Fibroblast of villous mesenchyme (primary cell): ENCODE results near the gene CST8. TPM values are rescaled to one million over a fixed set of nuclear protein-coding genes. Genes with fewer than 3 reads are reported as not detected.
"Not testable (repeated sequence)": the region's sequence is repeated elsewhere in the genome, so short reads cannot be mapped to it uniquely, and the experiment has no call there.

Experiments used
- DNase-seq: peaks from one replicate; pipeline ENCODE4 v3.0.0-alpha.2; 2010; ENCODE audit warnings: low read depth
- H3K4me3 ChIP-seq: 2 replicates; pipeline ENCODE4 v1.5.1; 2011; ENCODE audit warnings: low read depth, mild to moderate bottlenecking, low read length
- CTCF ChIP-seq: IDR thresholded peaks from 2 replicates; pipeline ENCODE4 v1.5.1; 2012; ENCODE audit warnings: low read depth, mild to moderate bottlenecking, low read length; ENCODE audit not compliant: insufficient read depth
- total RNA-seq: library from RNA; depleted of rRNA; stranded (reverse); fragments of >200 nt; gene quantifications from 2 replicates; pipeline ENCODE4 v1.2.3, GENCODE V29; 2012

Gene CST8
- total RNA-seq, 1 donor: not detected

GRCh38 chr20:23455639-23456038 lies 35.3 kb upstream of the CST8 start:
- H3K4me3 ChIP-seq: no peak overlapping the region
- no peak for DNase-seq
- TF ChIP-seq CTCF: no peak

DNA sequence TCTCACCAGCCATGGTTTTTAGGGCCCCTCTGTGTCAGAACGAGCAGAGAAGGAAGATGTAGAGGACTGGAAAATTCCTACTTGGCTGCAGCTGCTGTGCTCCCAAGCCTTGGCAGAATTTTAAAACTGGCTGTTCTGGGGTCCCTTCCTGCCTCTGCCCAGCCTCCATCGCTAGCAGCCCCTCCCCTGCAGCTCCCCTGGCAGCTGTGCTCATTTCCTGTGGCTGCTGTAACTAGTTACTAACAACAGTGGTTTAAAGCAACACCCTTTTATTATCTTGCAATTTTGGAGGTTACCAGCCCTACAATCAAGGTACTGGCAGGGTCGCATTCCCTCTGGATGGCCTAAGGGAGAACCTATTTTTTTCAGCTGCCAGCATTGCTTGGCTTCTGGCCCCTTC lies 34.5 kb upstream of the CST8 start:
- no peak for TF ChIP-seq CTCF
- no peak overlapping the region for H3K4me3 ChIP-seq
- no peak for DNase-seq

GRCh38 chr20:23456873-23457272 lies 34.0 kb upstream of the CST8 start:
- no peak for TF ChIP-seq CTCF
- no peak for DNase-seq
- no peak overlapping the region for H3K4me3 ChIP-seq

DNA sequence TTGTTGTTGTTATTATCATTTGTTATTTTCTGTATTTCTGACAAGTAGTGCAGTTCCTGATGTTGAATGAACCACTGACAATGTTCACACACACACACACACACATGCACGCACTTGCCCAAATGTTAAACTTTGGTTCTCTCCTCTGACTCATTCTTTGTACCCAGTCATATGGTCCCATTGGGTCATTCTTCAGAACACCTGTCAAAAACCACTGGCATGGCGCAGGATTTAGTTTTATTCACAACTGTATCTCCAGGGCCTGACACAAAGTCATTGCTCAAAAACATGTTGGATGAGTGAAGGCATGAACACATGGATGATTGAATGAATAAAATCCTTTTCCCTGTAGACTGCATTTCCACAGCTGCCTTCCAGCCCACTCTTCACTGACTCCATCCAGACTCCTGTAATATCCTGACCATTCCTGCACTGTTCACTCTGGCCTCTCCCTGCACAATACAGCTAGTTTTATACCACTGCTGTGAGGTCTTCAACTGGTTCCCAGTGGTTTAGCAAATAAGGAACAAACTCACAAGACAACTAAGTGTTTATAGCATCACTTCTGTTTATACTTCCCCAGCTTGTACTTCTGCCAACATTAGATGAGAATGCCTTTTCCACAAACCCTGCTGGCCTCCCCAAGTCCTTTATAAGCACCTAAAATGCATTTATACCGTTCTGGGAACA lies 31.3 kb upstream of the CST8 start:
- no peak for TF ChIP-seq CTCF
- H3K4me3 ChIP-seq: no peak overlapping the region
- DNase-seq: no peak

DNA sequence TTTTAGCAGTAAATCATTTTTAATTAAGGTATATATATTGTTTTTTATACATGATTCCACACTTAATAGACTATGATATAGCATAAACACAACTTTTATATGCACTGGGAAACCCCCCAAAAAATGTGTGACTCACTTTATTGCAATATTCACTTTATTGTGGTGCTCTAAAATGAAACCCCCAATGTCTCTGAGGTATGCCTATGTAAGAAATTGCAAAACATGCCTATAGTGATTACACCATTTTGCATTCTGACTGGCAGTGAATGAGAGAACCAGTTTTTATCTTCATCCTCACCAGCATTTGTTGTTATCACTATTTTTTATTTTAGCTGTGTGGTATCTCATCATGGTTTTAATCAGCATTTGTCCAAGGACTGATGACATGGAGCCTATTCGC lies 29.7 kb upstream of the CST8 start:
- no peak overlapping the region for H3K4me3 ChIP-seq
- no peak for TF ChIP-seq CTCF
- no peak for DNase-seq

DNA sequence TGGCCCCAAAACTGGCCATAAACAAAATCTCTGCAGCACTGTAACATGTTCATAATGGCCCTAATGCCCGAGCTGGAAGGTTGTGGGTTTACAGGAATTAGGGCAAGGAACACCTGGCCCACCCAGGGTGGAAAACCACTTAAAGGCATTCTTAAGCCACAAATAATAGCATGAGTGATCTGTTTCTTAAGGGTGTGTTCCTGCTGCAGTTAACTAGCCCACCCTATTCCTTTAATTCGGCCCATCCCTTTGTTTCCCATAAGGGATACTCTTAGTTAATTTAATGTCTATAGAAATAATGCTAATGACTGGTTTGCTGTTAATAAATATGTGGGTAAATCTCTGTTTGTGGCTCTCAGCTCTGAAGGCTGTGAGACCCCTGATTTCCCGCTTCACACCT lies 24.0 kb upstream of the CST8 start:
- not testable (repeated sequence) for H3K4me3 ChIP-seq, DNase-seq

DNA sequence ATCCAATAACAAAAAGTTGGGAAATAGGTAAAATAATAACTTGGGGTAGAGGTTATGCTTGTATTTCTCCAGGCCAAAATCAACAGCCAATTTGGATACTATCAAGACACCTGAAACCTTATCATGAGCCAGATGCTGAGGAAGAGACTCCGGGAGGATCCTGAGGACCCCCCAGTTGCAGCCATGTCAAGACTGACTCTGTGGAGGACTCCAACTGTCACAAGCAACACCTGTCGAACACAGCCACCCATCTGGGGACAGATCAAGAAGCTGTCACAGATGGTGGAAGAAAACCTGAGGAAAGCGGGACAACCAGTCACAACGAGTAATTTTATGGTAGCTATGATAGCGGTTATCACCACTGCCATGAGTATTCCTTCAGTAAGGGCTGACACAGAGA lies 18.6 kb upstream of the CST8 start:
- H3K4me3 ChIP-seq, DNase-seq: not testable (repeated sequence)

DNA sequence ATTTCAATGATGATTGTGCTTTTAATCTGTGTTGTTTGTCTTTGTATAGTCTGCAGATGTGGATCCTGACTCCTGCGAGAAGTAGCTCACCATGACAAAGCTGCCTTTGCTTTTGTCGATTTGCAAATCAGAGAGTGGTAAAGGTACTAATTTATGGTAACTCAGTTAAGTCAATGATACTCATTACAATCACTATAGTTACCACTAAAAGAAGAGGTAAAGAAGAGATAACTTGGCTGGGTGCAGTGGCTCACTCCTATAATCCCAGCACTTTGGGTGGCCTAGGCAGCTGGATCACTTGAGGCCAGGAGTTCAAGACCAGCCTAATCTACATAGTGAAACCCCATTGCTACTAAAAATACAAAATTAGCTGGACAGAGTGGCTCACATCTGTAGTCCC lies 17.6 kb upstream of the CST8 start:
- not testable (repeated sequence) for H3K4me3 ChIP-seq, DNase-seq
